HG02870 (cell line): Measurements from ENCODE around the gene DRD2.

Experiments
- ATAC-seq: cut with Tn5 transposase; IDR thresholded peaks from one replicate; pipeline ENCODE4 v1.9.1; 2021; ENCODE audit warnings: mild to moderate bottlenecking, moderate library complexity; ENCODE audit not compliant: unreplicated experiment

Gene DRD2

GRCh38 chr11:113487622-113488021, 12.4 kb upstream of the DRD2 start:
- ATAC-seq, result no peak

GRCh38 chr11:113484223-113484622, 9.0 kb upstream of the DRD2 start:
- ATAC-seq, result no peak

- ATAC-seq, result no peak
These were observed 6.5 kb upstream of the DRD2 start for GRCh38 chr11:113481672-113482071.

GRCh38 chr11:113481226-113481625, 6.0 kb upstream of the DRD2 start:
- ATAC-seq, result no peak

- no peak for ATAC-seq
These were observed 2.1 kb upstream of the DRD2 start for GRCh38 chr11:113477321-113477720.

- ATAC-seq, result no peak
These were observed 1.4 kb upstream of the DRD2 start for GRCh38 chr11:113476553-113476952.

GRCh38 chr11:113474362-113475159, 637 bp downstream of the DRD2 start:
- ATAC-seq, result no peak

- no peak for ATAC-seq
These were observed 1.2 kb downstream of the DRD2 start for GRCh38 chr11:113473983-113474361.

GRCh38 chr11:113472471-113472870, 2.7 kb downstream of the DRD2 start:
- no peak for ATAC-seq

- ATAC-seq, result no peak
These were observed 5.0 kb downstream of the DRD2 start for GRCh38 chr11:113470233-113470632.

GRCh38 chr11:113468726-113469345, 6.4 kb downstream of the DRD2 start:
- no peak for ATAC-seq

- ATAC-seq, result no peak
These were observed 7.7 kb downstream of the DRD2 start for GRCh38 chr11:113467545-113467944.

GRCh38 chr11:113465786-113466185, 9.4 kb downstream of the DRD2 start:
- ATAC-seq, result no peak

- no peak for ATAC-seq
These were observed 10.8 kb downstream of the DRD2 start for GRCh38 chr11:113464416-113464815.

- no peak for ATAC-seq
These were observed 12.4 kb downstream of the DRD2 start for GRCh38 chr11:113462830-113463229.

GRCh38 chr11:113461639-113462038, 13.6 kb downstream of the DRD2 start:
- no peak for ATAC-seq

- no peak for ATAC-seq
These were observed 14.7 kb downstream of the DRD2 start for GRCh38 chr11:113460469-113460868.

GRCh38 chr11:113458189-113458588, 17.0 kb downstream of the DRD2 start:
- no peak for ATAC-seq

GRCh38 chr11:113457784-113458183, 17.4 kb downstream of the DRD2 start:
- no peak for ATAC-seq

- ATAC-seq, result no peak
These were observed 20.7 kb downstream of the DRD2 start for GRCh38 chr11:113454455-113454854.

GRCh38 chr11:113449743-113450142, 25.5 kb downstream of the DRD2 start:
- ATAC-seq, result no peak

GRCh38 chr11:113448316-113448677, 26.9 kb downstream of the DRD2 start:
- ATAC-seq, result no peak
